A549 (cell line): ENCODE results near the gene HCN3. TPM values are rescaled to one million over a fixed set of nuclear protein-coding genes. Genes with fewer than 3 reads are reported as not detected.

Experiments used
- ATAC-seq, 2 experiments: fragments of 200-7000 bp in 1 of 2; fragments of >200 bp in 1 of 2; cut with Nextera tagmentation in 1 of 2; cut with Tn5 transposase in 1 of 2; 3 replicates each; pipeline versions ENCODE4 v1.8.0 to v1.9.1; 2018 to 2020; ENCODE audit warnings: mild to moderate bottlenecking in 1 of 2, moderate library complexity in 1 of 2
- CTCF ChIA-PET: fragments of 300-600 bp; sonication (Branson Sonifier 250); formaldehyde crosslinking; extraction: SDS; loops from one replicate; lab custom pipeline; 2021; ENCODE audit warnings: antibody characterized with exemption, inconsistent platforms; lab: Yijun Ruan, JAX
- POLR2A ChIA-PET: fragments of 350-600 bp; formaldehyde crosslinking; extraction: SDS; loops from one replicate; lab custom pipeline; 2021; ENCODE audit warnings: antibody characterized with exemption, inconsistent platforms; lab: Yijun Ruan, JAX
- DNase-seq, 2 experiments: peaks; one replicate each; pipeline versions ENCODE4 v3.0.0 to v3.0.0-alpha.2; 2011 to 2016; ENCODE audit warnings: low read depth in 1 of 2, low spot score in 1 of 2
- FAIRE-seq: peaks from 2 replicates; lab custom pipeline; 2011; peaks lifted over from hg19 to GRCh38; lab: Jason Lieb, UNC
- H3K27ac ChIP-seq, 2 experiments: fragments of >200 bp; sonication (Bioruptor Twin); formaldehyde crosslinking; 3 replicates each; pipeline ENCODE4 v1.5.1; 2016 to 2017
- H3K4me1 ChIP-seq: fragments of >200 bp; sonication (Bioruptor Twin); formaldehyde crosslinking; 3 replicates; pipeline ENCODE4 v1.6.1; 2016
- H3K4me2 ChIP-seq: fragments of >200 bp; sonication (Bioruptor Twin); formaldehyde crosslinking; 3 replicates; pipeline ENCODE4 v1.6.1; 2016
- H3K4me3 ChIP-seq: fragments of >200 bp; sonication (Bioruptor Twin); formaldehyde crosslinking; 3 replicates; pipeline ENCODE4 v1.5.1; 2016
- H3K9me3 ChIP-seq: fragments of >200 bp; sonication (Bioruptor Twin); formaldehyde crosslinking; 3 replicates; pipeline ENCODE4 v1.6.1; 2016
- CHD2 ChIP-seq: fragments of 150-350 bp; IDR thresholded peaks from 2 replicates; pipeline ENCODE4 v1.6.1; 2014; ENCODE audit warnings: low read length; ENCODE audit not compliant: partially characterized antibody
- CTCF ChIP-seq: fragments of >200 bp; sonication (Bioruptor Twin); formaldehyde crosslinking; IDR thresholded peaks from 3 replicates; pipeline ENCODE4 v1.5.1; 2016
- E2F6 ChIP-seq: IDR thresholded peaks from 2 replicates; pipeline ENCODE4 v1.6.1; 2012; ENCODE audit warnings: low read depth, borderline replicate concordance
- ESRRA ChIP-seq: fragments of 150-350 bp; IDR thresholded peaks from 2 replicates; pipeline ENCODE4 v1.6.1; 2014; ENCODE audit warnings: mild to moderate bottlenecking, low read length, borderline replicate concordance
- FOSL2 ChIP-seq, 2 experiments: fragments of 450-650 bp in 1 of 2; fragments of >200 bp in 1 of 2; sonication (Bioruptor Twin) in 1 of 2; formaldehyde crosslinking; IDR thresholded peaks; 2 replicates each; pipeline versions ENCODE4 v1.5.0 to v1.6.1; 2016 to 2020; ENCODE audit warnings: mild to moderate bottlenecking in 1 of 2, moderate library complexity in 1 of 2
- GATA3 ChIP-seq: IDR thresholded peaks from 2 replicates; pipeline ENCODE4 v1.6.1; 2012; ENCODE audit warnings: borderline replicate concordance
- KDM5A ChIP-seq: fragments of 200-600 bp; sonication (generic); IDR thresholded peaks from 2 replicates; pipeline ENCODE4 v1.6.1; 2016; ENCODE audit warnings: antibody characterized with exemption, mild to moderate bottlenecking
- MAX ChIP-seq: IDR thresholded peaks from 2 replicates; pipeline ENCODE4 v1.6.1; 2012
- MYC ChIP-seq: IDR thresholded peaks from 2 replicates; pipeline ENCODE4 v1.6.1; 2012; ENCODE audit warnings: mild to moderate bottlenecking, inconsistent platforms, low read length, improper control_type of control experiment, borderline replicate concordance
- PHF8 ChIP-seq: fragments of 200-600 bp; sonication (generic); IDR thresholded peaks from 2 replicates; pipeline ENCODE4 v1.6.1; 2016; ENCODE audit warnings: low read depth, mild to moderate bottlenecking, antibody characterized with exemption, moderate library complexity, borderline replicate concordance
- RAD21 ChIP-seq, 2 experiments: fragments of >200 bp in 1 of 2; sonication (Bioruptor Twin) in 1 of 2; formaldehyde crosslinking in 1 of 2; IDR thresholded peaks in 1 of 2; conservative IDR thresholded peaks in 1 of 2; 2 replicates in 1 of 2; 3 replicates in 1 of 2; pipeline ENCODE4 v1.6.1; 2012 to 2018; ENCODE audit warnings: inconsistent platforms in 1 of 2
- RCOR1 ChIP-seq: fragments of 150-350 bp; IDR thresholded peaks from 2 replicates; pipeline ENCODE4 v1.6.1; 2014; ENCODE audit warnings: antibody characterized with exemption, low read length, low read depth
- ZNF302 ChIP-seq: fragments of 250-450 bp; sonication (Bioruptor Pico); IDR thresholded peaks from 2 replicates; pipeline ENCODE4 v1.9.0; 2021; ENCODE audit warnings: inconsistent platforms, mild to moderate bottlenecking, moderate library complexity
- WGBS: methylation state at CpG from one replicate; pipeline ENCODE4 v1.1.6; 2017; ENCODE audit errors: missing lambda C conversion rate; 5-methylcytosine and 5-hydroxymethylcytosine counted together
- polyA plus RNA-seq, 4 experiments: library from polyadenylated mRNA; depleted of rRNA in 3 of 4; stranded (reverse); fragments of >200 nt; fragmentation: RNase III in 1 of 4; extraction: RNeasy Plus Mini Kit Qiagen cat#74134 plus additional on column Dnase treatment in 1 of 4; gene quantifications; 2 replicates in 3 of 4; 3 replicates in 1 of 4; pipeline ENCODE4 v1.2.3, GENCODE V29; 2011 to 2017
- TF ChIP-seq, protein P1 (sequence below): fragments of >200 bp; sonication (Bioruptor Twin); formaldehyde crosslinking; IDR thresholded peaks from 3 replicates; pipeline ENCODE4 v1.6.1; 2016
- TF ChIP-seq, protein P2 (sequence below): fragments of 200-600 bp; sonication (generic); IDR thresholded peaks from 2 replicates; pipeline ENCODE4 v1.6.1; 2016; ENCODE audit warnings: antibody characterized with exemption, mild to moderate bottlenecking, moderate library complexity
- TF ChIP-seq, protein P3 (sequence below): fragments of 250-450 bp; sonication (Bioruptor Pico); IDR thresholded peaks from 2 replicates; pipeline ENCODE4 v1.5.0; 2021; ENCODE audit warnings: mild to moderate bottlenecking, moderate library complexity, borderline replicate concordance

The HCN3 gene
- polyA plus RNA-seq, 2 of the 4 experiments (the other 2 are of a cell fraction), result 4.1 to 8.1 TPM

GRCh38 chr1:155277902-155278688 lies 832 bp downstream of the HCN3 start:
- Histone ChIP-seq H3K27ac (peak overlapping the region; percentile 76 to 87), H3K4me1 (peaks cover 13% of the 10 kb centered on the region; the same call in 2 of the 3 replicates), H3K4me3 (peak overlapping the region; percentile 93), H3K9me3 (no peaks in the 10 kb centered on the region), H3K4me2 (peak overlapping the region; percentile 95)
- peak; percentile 69 to 86 for DNase-seq
- CTCF ChIA-PET, result interaction anchor here (0.6 to 4.7 kb wide), 18 partner anchors 12 to 407 kb away, joined by 3 to 44 read pairs (median 6); partner anchors contain the start of genes ENTREP3, PKLR and RUSC1
- TF ChIP-seq CTCF, result peak; percentile 33; the same call in 2 of the 3 replicates
- 0 out of 2 replicates have a peak, but pooled peaks have one; percentile 0 for TF ChIP-seq PHF8
- no peak for TF ChIP-seq KDM5A
- peak; percentile 66; the same call in 1 of the 2 replicates for TF ChIP-seq ESRRA
- peak; percentile 41 to 47; a peak in 3 of 5 replicates for TF ChIP-seq RAD21 (conservative IDR thresholded peaks at IDR 0.05 in 1 of 2, IDR thresholded peaks at IDR 0.05 in 1 of 2)
- no peak for TF ChIP-seq CHD2
- TF ChIP-seq, protein P1, sequence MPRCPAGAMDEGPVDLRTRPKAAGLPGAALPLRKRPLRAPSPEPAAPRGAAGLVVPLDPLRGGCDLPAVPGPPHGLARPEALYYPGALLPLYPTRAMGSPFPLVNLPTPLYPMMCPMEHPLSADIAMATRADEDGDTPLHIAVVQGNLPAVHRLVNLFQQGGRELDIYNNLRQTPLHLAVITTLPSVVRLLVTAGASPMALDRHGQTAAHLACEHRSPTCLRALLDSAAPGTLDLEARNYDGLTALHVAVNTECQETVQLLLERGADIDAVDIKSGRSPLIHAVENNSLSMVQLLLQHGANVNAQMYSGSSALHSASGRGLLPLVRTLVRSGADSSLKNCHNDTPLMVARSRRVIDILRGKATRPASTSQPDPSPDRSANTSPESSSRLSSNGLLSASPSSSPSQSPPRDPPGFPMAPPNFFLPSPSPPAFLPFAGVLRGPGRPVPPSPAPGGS, result no peak
- TF ChIP-seq, protein P2, sequence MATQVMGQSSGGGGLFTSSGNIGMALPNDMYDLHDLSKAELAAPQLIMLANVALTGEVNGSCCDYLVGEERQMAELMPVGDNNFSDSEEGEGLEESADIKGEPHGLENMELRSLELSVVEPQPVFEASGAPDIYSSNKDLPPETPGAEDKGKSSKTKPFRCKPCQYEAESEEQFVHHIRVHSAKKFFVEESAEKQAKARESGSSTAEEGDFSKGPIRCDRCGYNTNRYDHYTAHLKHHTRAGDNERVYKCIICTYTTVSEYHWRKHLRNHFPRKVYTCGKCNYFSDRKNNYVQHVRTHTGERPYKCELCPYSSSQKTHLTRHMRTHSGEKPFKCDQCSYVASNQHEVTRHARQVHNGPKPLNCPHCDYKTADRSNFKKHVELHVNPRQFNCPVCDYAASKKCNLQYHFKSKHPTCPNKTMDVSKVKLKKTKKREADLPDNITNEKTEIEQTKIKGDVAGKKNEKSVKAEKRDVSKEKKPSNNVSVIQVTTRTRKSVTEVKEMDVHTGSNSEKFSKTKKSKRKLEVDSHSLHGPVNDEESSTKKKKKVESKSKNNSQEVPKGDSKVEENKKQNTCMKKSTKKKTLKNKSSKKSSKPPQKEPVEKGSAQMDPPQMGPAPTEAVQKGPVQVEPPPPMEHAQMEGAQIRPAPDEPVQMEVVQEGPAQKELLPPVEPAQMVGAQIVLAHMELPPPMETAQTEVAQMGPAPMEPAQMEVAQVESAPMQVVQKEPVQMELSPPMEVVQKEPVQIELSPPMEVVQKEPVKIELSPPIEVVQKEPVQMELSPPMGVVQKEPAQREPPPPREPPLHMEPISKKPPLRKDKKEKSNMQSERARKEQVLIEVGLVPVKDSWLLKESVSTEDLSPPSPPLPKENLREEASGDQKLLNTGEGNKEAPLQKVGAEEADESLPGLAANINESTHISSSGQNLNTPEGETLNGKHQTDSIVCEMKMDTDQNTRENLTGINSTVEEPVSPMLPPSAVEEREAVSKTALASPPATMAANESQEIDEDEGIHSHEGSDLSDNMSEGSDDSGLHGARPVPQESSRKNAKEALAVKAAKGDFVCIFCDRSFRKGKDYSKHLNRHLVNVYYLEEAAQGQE, result peak; percentile 89
- POLR2A ChIA-PET, result interaction anchor here (1.0 to 2.0 kb wide), 2 partner anchors 30 to 45 kb away, joined by 3 to 5 read pairs; partner anchors contain the start of gene FDPS
- no peak for FAIRE-seq
- ATAC-seq, result peak; percentile 78 to 84
- WGBS, result 3% methylated on average over 20 of the region's 29 CpGs

- POLR2A ChIA-PET, result interaction anchor here (1.0 to 2.0 kb wide), 2 partner anchors 30 to 45 kb away, joined by 3 to 5 read pairs; partner anchors contain the start of gene FDPS
- WGBS, result 79% methylated on average over 10 of the region's 10 CpGs
- H3K9me3 ChIP-seq, result no peaks in the 10 kb centered on the region
- TF ChIP-seq, protein P3, sequence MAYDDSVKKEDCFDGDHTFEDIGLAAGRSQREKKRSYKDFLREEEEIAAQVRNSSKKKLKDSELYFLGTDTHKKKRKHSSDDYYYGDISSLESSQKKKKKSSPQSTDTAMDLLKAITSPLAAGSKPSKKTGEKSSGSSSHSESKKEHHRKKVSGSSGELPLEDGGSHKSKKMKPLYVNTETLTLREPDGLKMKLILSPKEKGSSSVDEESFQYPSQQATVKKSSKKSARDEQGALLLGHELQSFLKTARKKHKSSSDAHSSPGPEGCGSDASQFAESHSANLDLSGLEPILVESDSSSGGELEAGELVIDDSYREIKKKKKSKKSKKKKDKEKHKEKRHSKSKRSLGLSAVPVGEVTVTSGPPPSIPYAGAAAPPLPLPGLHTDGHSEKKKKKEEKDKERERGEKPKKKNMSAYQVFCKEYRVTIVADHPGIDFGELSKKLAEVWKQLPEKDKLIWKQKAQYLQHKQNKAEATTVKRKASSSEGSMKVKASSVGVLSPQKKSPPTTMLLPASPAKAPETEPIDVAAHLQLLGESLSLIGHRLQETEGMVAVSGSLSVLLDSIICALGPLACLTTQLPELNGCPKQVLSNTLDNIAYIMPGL (CRISPR knock-in tag), result no peak
- TF ChIP-seq MAX (no peak), ZNF302 (CRISPR knock-in tag) (no peak), RCOR1 (no peak), FOSL2 (IDR thresholded peaks at IDR 0.05) (no peak), FOSL2 (CRISPR knock-in tag; IDR thresholded peaks at IDR 0.05) (no peak), MYC (no peak), CHD2 (no peak), E2F6 (no peak), ESRRA (no peak), GATA3 (no peak), PHF8 (no peak)
- TF ChIP-seq, protein P2, result no peak
Observed at GRCh38 chr1:155278689-155279160, 1.5 kb downstream of the HCN3 start.

More at GRCh38 chr1:155278689-155279160, 1.5 kb downstream of the HCN3 start:
- no peak for FAIRE-seq
- Histone ChIP-seq H3K27ac (no peak overlapping the region), H3K4me2 (peak overlapping the region; percentile 95), H3K4me1 (peaks cover 12% of the 10 kb centered on the region; the same call in 2 of the 3 replicates), H3K4me3 (no peak overlapping the region; the same call in 2 of the 3 replicates)
- no peak; a peak in 2 of 6 replicates for ATAC-seq
- DNase-seq, result no peak
- CTCF ChIA-PET, result interaction anchor here (0.6 to 4.7 kb wide), 18 partner anchors 12 to 406 kb away, joined by 3 to 44 read pairs (median 6); partner anchors contain the start of genes ENTREP3, PKLR and RUSC1
